SK-N-SH treated with all-trans-retinoic acid at 6 μM for 48 hours (cell line): ENCODE measurements around the gene ETV6.

Experiments used
- ATAC-seq: fragments of 200-7000 bp; cut with Tn5 transposase; 3 replicates; pipeline ENCODE4 v1.9.1; 2020; ENCODE audit warnings: mild to moderate bottlenecking, moderate library complexity
- ARNTL ChIP-seq: fragments of 450-650 bp; formaldehyde crosslinking; IDR thresholded peaks from 2 replicates; pipeline ENCODE4 v1.5.0; 2020; ENCODE audit warnings: low read depth, mild to moderate bottlenecking, moderate library complexity, borderline replicate concordance
- CREB5 ChIP-seq: fragments of 250-450 bp; sonication (Bioruptor Pico); IDR thresholded peaks from 2 replicates; pipeline ENCODE4 v1.5.1; 2020; ENCODE audit warnings: low read depth, mild to moderate bottlenecking, moderate library complexity
- CSDC2 ChIP-seq: fragments of 250-450 bp; sonication (Bioruptor Pico); IDR thresholded peaks from 2 replicates; pipeline ENCODE4 v1.5.0; 2020; ENCODE audit warnings: mild to moderate bottlenecking, moderate library complexity
- CSRNP3 ChIP-seq: fragments of 250-450 bp; sonication (Bioruptor Pico); IDR thresholded peaks from 2 replicates; pipeline ENCODE4 v1.5.1; 2021; ENCODE audit warnings: mild to moderate bottlenecking, moderate library complexity
- GLIS3 ChIP-seq: fragments of 250-450 bp; sonication (Bioruptor Pico); IDR thresholded peaks from 2 replicates; pipeline ENCODE4 v1.5.0; 2020; ENCODE audit warnings: mild to moderate bottlenecking, moderate library complexity
- ISL1 ChIP-seq: fragments of 250-450 bp; sonication (Bioruptor Pico); IDR thresholded peaks from 2 replicates; pipeline ENCODE4 v2.1.2; 2022; ENCODE audit warnings: mild to moderate bottlenecking, moderate library complexity
- OSR1 ChIP-seq: fragments of 250-450 bp; sonication (Bioruptor Pico); IDR thresholded peaks from 2 replicates; pipeline ENCODE4 v1.8.0; 2022; ENCODE audit warnings: moderate library complexity, mild to moderate bottlenecking, inconsistent platforms
- PATZ1 ChIP-seq: fragments of 250-450 bp; sonication (Bioruptor Pico); IDR thresholded peaks from 2 replicates; pipeline ENCODE4 v1.8.0; 2020; ENCODE audit warnings: mild to moderate bottlenecking, moderate library complexity, borderline replicate concordance
- POU6F1 ChIP-seq: fragments of 250-450 bp; sonication (Bioruptor Pico); IDR thresholded peaks from 2 replicates; pipeline ENCODE4 v1.8.0; 2021; ENCODE audit warnings: low read depth, mild to moderate bottlenecking, moderate library complexity, borderline replicate concordance
- PPARA ChIP-seq: fragments of 250-450 bp; sonication (Bioruptor Pico); IDR thresholded peaks from 2 replicates; pipeline ENCODE4 v1.5.0; 2020; ENCODE audit warnings: mild to moderate bottlenecking, borderline replicate concordance
- RARB ChIP-seq: fragments of 250-450 bp; sonication (Bioruptor Pico); IDR thresholded peaks from 2 replicates; pipeline ENCODE4 v1.8.0; 2021; ENCODE audit warnings: mild to moderate bottlenecking, moderate library complexity
- SNAI2 ChIP-seq: fragments of 250-450 bp; sonication (Bioruptor Pico); IDR thresholded peaks from 2 replicates; pipeline ENCODE4 v1.5.0; 2020; ENCODE audit warnings: mild to moderate bottlenecking, moderate library complexity
- TCF4 ChIP-seq: fragments of 250-450 bp; sonication (Bioruptor Pico); IDR thresholded peaks from 2 replicates; pipeline ENCODE4 v1.8.0; 2021; ENCODE audit warnings: mild to moderate bottlenecking, moderate library complexity, borderline replicate concordance
- TOX ChIP-seq: fragments of 250-450 bp; sonication (Bioruptor Pico); IDR thresholded peaks from 2 replicates; pipeline ENCODE4 v1.8.0; 2021; ENCODE audit warnings: mild to moderate bottlenecking, moderate library complexity, borderline replicate concordance
- TSHZ2 ChIP-seq: fragments of 250-450 bp; sonication (Bioruptor Pico); IDR thresholded peaks from 2 replicates; pipeline ENCODE4 v1.5.0; 2020; ENCODE audit warnings: mild to moderate bottlenecking, moderate library complexity
- ZC3H10 ChIP-seq: fragments of 250-450 bp; sonication (Bioruptor Pico); IDR thresholded peaks from 2 replicates; pipeline ENCODE4 v1.5.1; 2021; ENCODE audit warnings: mild to moderate bottlenecking, moderate library complexity
- ZFP3 ChIP-seq: fragments of 250-450 bp; sonication (Bioruptor Pico); IDR thresholded peaks from 2 replicates; pipeline ENCODE4 v1.5.0; 2020; ENCODE audit warnings: mild to moderate bottlenecking, moderate library complexity
- ZFP30 ChIP-seq: fragments of 450-650 bp; formaldehyde crosslinking; IDR thresholded peaks from 2 replicates; pipeline ENCODE4 v1.5.0; 2022; ENCODE audit warnings: mild to moderate bottlenecking, moderate library complexity
- ZNF8 ChIP-seq: fragments of 450-650 bp; formaldehyde crosslinking; IDR thresholded peaks from 2 replicates; pipeline ENCODE4 v1.5.0; 2020; ENCODE audit warnings: mild to moderate bottlenecking, moderate library complexity

ETV6 gene

GRCh38 chr12:11927286-11927935 is 277.9 kb downstream of the ETV6 start:
- TF ChIP-seq CSRNP3 (CRISPR knock-in tag), result no peak
- no peak for TF ChIP-seq RARB (CRISPR knock-in tag)
- no peak for TF ChIP-seq PPARA
- no peak for TF ChIP-seq POU6F1 (CRISPR knock-in tag)
- no peak for TF ChIP-seq TOX (CRISPR knock-in tag)
- TF ChIP-seq SNAI2 (CRISPR knock-in tag), result no peak
- no peak for TF ChIP-seq GLIS3
- TF ChIP-seq ZC3H10 (CRISPR knock-in tag), result no peak
- no peak for TF ChIP-seq ZFP3
- no peak for TF ChIP-seq ARNTL
- no peak for TF ChIP-seq ISL1 (CRISPR knock-in tag)
- no peak for TF ChIP-seq TCF4 (CRISPR knock-in tag)
- TF ChIP-seq ZFP30 (CRISPR knock-in tag), result no peak
- no peak for ATAC-seq

- TF ChIP-seq TCF4 (CRISPR knock-in tag) (no peak), ZNF8 (CRISPR knock-in tag) (no peak), ZC3H10 (CRISPR knock-in tag) (no peak), CREB5 (CRISPR knock-in tag) (no peak), ZFP3 (no peak), ZFP30 (CRISPR knock-in tag) (no peak), ARNTL (no peak), OSR1 (CRISPR knock-in tag) (no peak), SNAI2 (CRISPR knock-in tag) (no peak), CSRNP3 (CRISPR knock-in tag) (no peak), PATZ1 (CRISPR knock-in tag) (no peak), PPARA (no peak), TOX (CRISPR knock-in tag) (no peak), CSDC2 (no peak), POU6F1 (CRISPR knock-in tag) (no peak), TSHZ2 (CRISPR knock-in tag) (no peak)
- no peak for ATAC-seq
Measured at GRCh38 chr12:11929714-11930113, 280.2 kb downstream of the ETV6 start.
